GM21825 (cell line): ENCODE results near the gene LRP3.
"Not testable (repeated sequence)": the region's sequence is repeated elsewhere in the genome, so short reads cannot be mapped to it uniquely, and the experiment has no call there.

Source experiments
- ATAC-seq: cut with Tn5 transposase; IDR thresholded peaks from one replicate; pipeline ENCODE4 v1.9.1; 2021; ENCODE audit warnings: mild to moderate bottlenecking, moderate library complexity; ENCODE audit not compliant: unreplicated experiment

Gene LRP3

DNA sequence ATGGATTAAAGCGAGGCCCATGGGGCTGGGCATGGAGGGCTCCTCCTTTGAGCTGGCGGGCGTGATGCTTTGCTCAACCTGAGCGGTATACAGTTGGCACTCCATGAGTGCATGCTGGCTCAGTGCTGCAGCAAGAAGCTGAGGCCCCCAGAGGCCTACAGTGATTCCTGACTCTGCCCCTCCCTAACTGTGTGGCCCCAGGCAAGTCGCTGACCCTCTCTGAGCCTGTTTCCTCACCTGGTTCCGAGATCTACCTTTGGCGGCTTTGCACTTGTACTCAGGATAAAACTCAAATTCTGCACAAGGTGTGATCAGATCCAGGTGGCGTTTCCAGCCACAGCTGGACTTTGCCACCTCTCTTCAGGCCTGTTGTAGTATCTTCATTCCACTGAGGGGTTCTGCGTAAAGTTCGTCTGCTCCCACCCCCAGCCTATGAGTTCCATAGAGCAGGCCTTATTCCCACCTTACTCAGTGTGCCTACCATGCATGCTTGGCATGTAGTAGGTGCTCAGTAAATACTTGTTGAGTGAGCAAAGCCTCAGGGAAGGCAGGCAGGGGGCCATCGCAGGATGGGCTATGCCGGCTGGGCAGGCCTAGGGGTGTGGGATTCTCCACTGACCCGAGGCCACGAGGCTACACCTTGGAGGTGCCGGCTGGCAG, 7.9 kb downstream of the LRP3 start:
- ATAC-seq, result no peak

- no peak for ATAC-seq
Measured at GRCh38 chr19:33202546-33203507, 8.7 kb downstream of the LRP3 start.

GRCh38 chr19:33203529-33203928, 9.4 kb downstream of the LRP3 start:
- no peak for ATAC-seq

DNA sequence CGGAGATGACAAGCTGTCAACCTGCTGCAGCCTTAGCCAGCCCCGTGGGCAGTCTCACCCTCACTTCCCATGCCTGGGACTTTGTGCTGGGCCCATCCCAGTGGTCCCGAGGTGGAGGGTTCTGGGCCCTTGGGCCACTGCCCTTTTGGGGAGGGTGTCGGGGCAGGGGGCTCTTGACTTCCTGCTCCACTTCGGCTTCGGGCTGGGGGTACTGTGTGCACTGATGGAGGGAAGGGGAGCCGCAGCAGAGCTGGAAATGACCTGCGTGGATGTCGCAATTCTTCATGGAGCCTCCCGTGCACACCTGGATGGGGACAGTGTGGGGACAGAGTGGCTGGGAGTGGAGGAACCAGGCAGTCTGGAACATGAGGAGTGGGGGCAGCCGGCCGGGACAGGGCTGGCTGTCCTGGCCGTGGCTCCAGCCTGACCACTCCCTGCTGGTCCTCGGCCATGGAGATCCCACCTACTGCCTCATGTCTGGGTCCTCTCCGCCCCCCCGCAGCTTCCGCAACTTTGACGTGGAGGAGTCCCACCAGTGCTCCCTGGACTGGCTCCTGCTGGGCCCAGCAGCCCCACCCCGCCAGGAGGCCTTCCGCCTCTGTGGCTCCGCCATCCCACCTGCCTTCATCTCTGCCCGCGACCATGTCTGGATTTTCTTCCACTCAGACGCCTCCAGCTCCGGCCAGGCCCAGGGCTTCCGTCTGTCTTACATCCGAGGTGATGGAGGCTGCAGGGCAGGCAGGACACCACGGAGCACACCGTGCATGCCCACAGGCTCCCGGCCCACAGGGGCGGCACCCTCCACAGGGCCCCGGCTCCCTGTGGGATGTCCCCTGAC, 10.2 kb downstream of the LRP3 start:
- no peak for ATAC-seq

DNA sequence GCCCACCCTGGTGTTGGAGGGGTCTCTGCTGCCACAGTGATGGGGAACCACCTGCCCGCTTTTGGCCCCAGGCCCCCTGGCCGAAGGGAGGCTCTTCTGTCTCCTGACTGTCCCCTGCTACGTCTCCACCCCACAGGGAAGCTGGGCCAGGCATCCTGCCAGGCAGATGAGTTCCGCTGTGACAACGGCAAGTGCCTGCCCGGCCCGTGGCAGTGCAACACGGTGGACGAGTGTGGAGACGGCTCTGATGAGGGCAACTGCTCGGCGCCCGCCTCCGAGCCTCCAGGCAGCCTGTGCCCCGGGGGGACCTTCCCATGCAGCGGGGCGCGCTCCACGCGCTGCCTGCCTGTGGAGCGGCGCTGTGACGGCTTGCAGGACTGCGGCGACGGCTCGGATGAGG, 11.0 kb downstream of the LRP3 start:
- ATAC-seq, result no peak

- no peak for ATAC-seq
Measured at GRCh38 chr19:33205531-33206260, 11.6 kb downstream of the LRP3 start.

DNA sequence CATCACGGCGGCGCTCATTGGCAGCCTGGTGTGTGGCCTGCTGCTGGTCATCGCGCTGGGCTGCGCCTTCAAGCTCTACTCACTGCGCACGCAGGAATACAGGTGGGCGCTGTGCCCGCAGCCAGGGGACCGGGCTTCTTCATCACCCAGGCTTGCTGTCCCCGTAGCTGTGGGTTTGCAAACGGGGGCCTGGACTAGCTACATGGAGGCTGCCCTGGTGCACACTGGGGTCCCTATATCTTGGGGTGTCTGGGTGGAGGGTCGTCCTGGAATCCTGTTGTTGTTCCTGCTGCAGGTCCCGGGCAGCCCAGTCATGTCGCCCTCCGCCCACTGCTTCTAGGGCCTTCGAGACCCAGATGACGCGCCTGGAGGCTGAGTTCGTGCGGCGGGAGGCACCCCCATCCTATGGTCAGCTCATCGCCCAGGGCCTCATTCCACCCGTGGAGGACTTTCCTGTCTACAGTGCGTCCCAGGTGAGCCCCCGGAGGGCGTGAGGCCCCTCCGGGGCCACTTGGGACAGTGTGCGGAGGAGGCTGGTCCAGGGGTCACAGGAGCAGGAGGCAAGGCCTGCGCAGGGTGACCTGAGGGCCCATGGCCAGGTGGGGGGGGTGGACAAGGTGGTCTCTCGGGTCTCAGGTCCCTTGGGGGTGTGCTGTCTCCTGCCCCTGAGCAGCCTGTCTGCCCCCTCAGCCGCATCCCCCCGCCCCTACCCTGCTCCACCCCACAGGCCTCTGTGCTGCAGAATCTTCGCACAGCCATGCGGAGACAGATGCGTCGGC, 12.3 kb downstream of the LRP3 start:
- no peak for ATAC-seq

- no peak for ATAC-seq
Measured at GRCh38 chr19:33207040-33207620, 13.0 kb downstream of the LRP3 start.

- no peak for ATAC-seq
Measured at GRCh38 chr19:33207903-33208302, 13.8 kb downstream of the LRP3 start.

DNA sequence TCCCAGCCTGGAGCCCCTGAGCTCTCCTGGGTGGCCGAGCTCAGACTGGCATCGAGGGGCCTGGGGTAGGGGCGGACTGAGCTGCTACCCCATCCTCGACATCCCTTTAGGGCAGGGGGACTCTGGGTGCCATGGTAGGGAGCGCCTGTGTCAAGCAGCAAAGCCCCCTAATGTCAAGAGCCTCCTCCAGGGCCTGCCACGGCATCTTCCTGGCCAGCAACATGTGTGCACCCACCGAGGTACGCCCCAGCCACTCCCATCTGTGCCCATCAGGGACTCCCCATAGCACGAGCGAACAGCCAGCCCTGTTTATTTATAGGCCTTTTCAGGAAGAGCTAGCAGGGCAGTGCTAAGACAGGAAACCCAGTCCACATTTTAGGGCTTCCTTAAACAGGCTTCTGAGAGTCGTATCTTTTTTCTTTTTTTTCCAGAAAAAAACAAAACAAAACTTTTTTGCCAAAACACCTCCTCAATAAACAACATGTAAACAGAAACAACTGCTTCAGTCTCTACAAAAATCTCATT, 14.3 kb downstream of the LRP3 start:
- no peak for ATAC-seq

DNA sequence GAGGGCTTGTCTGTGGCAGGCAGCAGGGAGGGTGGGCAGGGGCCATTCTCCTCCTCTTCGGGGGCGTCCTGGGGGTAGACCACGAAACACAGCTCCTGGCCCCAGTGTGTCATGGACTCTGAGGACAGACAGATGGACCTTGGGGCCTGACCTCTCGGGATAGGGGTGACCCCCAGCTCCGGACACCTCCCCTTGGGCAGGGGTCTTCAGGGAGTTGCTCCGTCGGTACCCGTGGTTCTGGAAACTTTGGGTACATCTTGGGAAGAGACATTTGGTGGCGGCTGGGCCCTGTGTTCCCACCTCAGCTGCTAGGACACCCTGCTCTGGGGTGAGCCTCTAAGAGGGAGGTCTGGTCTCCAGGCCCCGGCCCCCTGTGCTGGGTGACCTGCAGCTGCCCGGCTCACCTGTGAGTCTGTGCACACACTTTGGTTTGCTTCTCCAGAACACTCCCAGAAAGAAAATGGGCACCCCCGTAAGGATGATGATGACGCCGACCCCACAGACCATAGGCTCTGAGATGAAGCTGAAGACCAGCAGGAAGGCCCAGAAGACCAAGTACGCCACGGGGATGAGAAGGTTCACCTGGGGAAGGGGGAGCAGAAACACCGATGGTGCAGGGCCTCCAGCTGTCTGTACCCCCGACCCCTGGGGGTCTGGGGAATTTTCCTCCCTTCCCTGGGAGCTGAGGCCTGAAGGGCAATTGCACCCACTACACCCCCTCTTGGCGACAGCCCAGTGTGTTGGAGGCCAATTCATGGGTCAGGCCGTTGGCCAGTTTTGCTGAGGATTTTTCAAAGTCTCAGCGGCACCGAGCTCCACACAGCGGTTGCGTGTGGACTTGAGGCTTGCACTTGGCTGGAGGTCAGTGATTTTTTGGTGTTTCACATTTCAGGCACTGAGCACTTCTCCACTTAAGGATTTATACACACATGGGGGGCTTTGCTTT, 15.0 kb downstream of the LRP3 start:
- ATAC-seq, result no peak

DNA sequence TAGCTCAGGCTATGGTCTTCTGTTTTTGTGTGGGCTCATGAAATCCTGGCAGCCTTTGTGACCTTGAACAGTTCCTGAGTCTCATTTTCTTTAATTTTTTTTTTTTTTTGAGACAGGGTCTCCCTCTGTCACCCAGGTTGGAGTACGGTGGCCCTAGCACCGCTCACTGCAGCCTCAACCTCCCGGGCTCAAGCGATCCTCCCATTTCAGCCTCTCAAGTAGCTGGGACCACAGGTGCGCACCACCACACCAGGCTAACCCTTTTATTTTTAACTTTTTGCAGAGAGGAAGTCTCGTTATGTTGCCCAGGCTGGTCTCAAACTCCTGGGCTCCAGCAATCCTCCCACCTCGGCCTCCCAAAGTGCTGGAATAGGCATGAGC, 15.7 kb downstream of the LRP3 start:
- ATAC-seq, result not testable (repeated sequence)

GRCh38 chr19:33210266-33210940, 16.3 kb downstream of the LRP3 start:
- no peak for ATAC-seq

DNA sequence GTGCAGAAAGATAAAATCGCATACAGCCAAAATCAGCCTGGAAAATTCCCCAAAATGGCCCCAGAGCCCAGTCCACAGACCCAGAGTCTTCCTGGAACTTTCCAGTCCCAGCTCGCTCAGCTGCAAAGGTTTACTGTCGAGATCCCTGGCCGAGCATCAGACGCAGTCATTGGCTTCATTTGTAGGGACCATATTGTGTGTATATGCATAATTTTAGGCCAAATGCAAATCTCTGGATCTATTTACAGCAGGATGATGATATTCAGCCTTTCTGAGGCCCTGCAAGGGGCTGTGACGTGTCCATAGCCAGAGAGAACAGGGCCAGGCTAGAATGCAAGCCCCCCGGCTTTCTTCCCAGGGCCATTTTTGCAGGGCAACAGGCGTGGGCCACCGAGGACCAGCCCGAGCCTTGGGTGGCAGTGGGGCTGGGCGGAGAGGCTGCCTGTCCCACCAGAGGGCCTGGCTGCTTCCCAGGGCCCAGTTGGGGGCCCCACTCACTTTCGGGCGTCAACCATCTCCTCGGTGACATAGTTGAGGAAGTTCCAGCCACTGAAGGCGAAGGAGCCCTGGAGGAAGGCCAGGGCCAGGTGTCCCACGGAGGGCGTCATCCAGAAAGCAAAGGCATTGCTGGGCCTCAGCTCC, 17.8 kb downstream of the LRP3 start:
- no peak for ATAC-seq

DNA sequence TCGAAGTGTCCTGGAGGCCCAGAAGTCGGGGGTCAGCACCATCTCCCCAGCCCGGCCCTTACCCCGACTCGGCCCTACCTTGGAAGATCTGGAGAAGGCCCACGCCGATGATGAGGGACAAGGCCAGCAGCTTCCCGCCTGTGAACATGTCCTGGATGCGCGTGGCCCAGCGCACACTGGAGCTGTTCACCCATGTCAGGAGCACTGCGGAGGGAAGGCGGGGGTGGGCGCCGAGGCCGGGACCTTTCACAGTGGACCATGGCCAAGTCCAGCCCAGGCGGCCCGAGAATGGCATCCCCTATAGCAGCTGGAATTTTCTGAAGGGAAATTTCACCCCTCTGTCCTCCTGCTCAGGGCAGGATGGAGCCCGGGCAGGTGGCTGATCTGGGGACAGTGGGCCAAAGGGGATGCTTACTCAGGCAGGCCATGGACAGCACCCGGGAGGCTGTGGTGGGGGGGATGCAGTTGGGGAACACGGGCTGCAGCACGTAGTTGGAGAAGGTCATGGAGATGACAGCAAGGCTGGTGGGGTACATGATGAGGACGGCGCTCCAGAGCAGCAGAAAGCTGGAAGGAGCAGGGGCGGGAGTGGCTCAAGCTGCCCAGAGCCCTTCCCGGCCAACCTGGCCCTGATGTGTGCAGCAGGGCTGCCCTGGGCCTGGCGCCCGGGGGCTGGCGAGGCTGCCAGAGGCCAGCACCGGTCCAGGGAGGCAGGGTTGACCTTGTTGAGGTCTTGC, 18.5 kb downstream of the LRP3 start:
- no peak for ATAC-seq

DNA sequence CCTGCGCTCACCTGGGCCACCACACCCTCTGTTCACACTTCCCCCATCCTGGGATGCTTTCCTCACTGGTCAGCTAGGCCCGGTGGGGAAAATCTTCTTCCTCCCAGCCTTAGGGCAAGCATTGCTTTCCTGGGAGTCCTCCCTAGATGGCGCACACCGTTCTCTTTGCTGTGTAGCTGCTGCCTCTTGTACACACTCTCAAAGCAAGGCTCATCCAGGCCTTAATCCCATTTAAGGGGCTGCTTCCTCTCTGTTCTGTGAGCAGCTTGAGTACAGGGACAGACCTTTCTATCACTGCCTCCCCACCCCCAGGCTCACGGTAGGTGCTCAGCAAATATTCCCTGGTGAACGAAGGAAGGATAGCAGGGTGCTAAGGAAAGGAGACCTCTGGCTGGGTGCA, 20.5 kb downstream of the LRP3 start:
- no peak for ATAC-seq
